ENCODE results near the gene LCN1.

GRCh38 chr9:135533674-135534073 lies 12.4 kb downstream of the LCN1 start:
- TF ChIP-seq MAFK (IDR thresholded peaks at IDR 0.05; ENCODE audit: low read depth, low read length), result no peak
- TF ChIP-seq CTCF (conservative IDR thresholded peaks at IDR 0.05; ENCODE audit: low read depth, low read length), result no peak
- TF ChIP-seq POLR2A (IDR thresholded peaks at IDR 0.05; ENCODE audit: low read depth, low read length), result no peak
- TF ChIP-seq BHLHE40 (IDR thresholded peaks at IDR 0.05; ENCODE audit: low read depth, low read length), result no peak
- no peak for TF ChIP-seq ELK1 (IDR thresholded peaks at IDR 0.05; ENCODE audit: borderline replicate concordance, low read depth, low read length)
- TF ChIP-seq CHD1 (IDR thresholded peaks at IDR 0.05; ENCODE audit: low read depth, low read length), result no peak
- no peak for TF ChIP-seq SMC3 (IDR thresholded peaks at IDR 0.05; ENCODE audit: low read depth, low read length)
- no peak for TF ChIP-seq RCOR1 (IDR thresholded peaks at IDR 0.05; ENCODE audit: insufficient replicate concordance, low read length)
- no peak for TF ChIP-seq USF2 (IDR thresholded peaks at IDR 0.05; ENCODE audit: low read depth, low read length)

Measured in IMR-90 (cell line).